NCI-H526 treated with DMSO at 0.1 percent for 48 hours (cell line): Measurements from ENCODE around the gene ANO3.
"Not testable (repeated sequence)": the region's sequence is repeated elsewhere in the genome, so short reads cannot be mapped to it uniquely, and the experiment has no call there.

Experiments used
- DNase-seq: peaks from one replicate; lab custom pipeline; 2025; lab: John Stamatoyannopoulos, UW

Gene ANO3

DNA sequence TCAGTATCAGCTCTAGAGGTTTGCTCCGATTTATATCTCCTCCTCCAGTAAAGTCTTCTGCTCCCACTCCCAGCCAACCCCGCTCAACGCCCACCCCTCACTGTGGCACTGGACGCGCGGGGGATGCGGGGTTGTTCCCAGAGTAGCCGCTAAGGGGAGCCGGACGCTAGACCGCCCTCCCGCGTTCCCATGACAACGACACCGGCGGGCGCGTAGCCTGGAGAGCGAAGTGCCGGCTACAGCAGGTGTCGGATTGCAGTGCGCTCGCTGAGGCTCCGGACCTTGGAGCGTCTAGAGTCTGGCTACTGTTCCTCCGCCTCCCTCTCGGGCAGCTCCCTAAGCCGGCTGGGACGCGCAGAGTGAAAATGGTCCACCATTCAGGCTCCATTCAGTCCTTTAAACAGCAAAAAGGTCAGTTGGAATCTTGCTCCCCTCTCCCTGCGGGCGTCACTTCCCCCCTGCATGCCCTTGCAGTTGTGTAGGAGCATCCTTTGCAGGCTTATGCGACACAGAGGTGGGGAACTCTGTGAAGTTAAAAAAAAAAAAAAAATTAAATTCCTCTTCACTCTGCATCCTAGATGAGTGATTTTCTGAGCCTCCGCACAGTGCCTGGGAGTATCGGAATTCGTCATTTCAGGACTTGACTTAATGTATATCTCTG lies at the start of gene ANO3:
Gene ANO3, plus strand, starts transcription at position 220 of the 661 bp plus-strand sequence. Its CDS starts 146 bp downstream, at position 366.
- peak; percentile 84 for DNase-seq

DNA sequence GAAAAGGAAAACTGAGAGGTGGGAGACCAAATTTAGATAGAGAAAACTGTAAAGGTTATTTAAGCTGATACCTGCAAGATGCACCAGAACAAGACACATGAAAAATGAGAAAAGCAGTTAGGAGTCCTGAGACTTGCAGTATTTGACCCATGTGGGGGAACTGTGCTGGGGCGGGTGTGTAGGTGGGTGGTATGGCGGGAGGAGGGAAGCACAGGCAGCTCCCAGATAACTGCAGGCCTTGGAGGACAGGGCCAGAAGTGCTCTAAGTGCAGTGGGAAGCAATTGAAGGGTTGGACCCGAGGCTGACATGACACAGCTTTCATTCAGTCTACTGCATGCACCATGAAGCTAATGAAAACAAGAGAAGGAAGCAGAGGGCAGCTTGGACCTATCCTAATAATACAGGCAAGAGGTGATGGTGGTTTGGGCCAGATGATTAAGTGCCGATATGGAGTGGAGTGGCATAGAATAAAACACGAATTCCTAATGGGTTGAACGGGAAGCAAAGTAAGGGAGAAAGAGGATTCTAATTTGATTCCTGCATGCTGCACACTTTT lies 48.0 kb upstream of the ANO3 start:
- DNase-seq: no peak

- DNase-seq: no peak
Observed at GRCh38 chr11:26285608-26286007, 46.3 kb upstream of the ANO3 start.

DNA sequence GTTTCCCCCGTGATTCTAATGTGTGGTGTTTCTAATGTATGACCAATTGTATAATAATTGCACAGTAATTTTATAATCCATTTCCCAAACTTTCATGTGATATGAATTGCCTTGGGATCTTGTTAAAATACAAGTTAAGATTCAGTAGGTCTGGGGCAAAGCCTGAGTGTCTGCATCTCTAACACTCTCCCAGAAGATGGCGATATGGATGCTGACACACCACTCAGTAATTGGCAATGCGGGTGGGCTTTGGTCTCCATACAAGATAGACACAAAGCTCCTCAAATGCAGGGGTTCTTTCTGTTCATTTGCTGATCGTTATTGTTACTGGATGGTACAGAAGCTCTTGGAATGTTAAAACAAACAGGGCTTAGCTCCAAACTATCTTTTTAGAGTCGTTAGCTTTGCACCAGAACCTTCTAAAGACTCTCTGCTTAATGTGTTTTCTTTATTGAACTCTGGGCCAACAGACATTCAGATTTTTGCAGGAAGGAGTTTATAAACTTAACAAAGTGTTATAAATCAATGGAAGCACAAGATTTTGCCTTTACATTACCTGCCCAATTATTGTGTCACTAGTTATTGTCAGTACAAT lies 45.4 kb upstream of the ANO3 start:
- DNase-seq: no peak

GRCh38 chr11:26287067-26287518 lies 44.8 kb upstream of the ANO3 start:
- no peak for DNase-seq

- peak; percentile 67 for DNase-seq
Observed at GRCh38 chr11:26297189-26297975, 34.5 kb upstream of the ANO3 start.

- DNase-seq: not testable (repeated sequence)
Observed at GRCh38 chr11:26316372-26316771, 15.6 kb upstream of the ANO3 start.

GRCh38 chr11:26319906-26320305 lies 12.0 kb upstream of the ANO3 start:
- DNase-seq: no peak

- DNase-seq: no peak
Observed at GRCh38 chr11:26321516-26321915, 10.4 kb upstream of the ANO3 start.

GRCh38 chr11:26322335-26323067 lies 9.4 kb upstream of the ANO3 start:
- no peak for DNase-seq

DNA sequence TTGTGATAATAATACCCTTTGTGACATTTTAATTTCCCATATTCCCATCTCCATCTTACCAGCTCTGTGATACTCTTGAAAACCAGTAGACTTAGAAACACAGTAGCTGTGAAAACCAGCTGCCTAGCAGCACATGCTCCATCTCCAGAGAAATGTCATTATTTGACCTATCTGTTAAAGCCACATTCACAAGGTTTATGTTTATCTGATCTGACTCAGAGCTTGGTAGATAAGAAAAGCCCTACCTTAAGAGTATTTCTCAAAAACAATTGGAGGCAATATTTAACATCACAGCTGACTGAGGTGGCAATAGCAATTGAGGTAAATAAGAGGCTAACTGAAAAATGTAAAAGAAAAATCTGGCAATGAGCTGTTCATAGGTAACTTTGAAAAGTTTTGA lies 8.1 kb upstream of the ANO3 start:
- DNase-seq: no peak

DNA sequence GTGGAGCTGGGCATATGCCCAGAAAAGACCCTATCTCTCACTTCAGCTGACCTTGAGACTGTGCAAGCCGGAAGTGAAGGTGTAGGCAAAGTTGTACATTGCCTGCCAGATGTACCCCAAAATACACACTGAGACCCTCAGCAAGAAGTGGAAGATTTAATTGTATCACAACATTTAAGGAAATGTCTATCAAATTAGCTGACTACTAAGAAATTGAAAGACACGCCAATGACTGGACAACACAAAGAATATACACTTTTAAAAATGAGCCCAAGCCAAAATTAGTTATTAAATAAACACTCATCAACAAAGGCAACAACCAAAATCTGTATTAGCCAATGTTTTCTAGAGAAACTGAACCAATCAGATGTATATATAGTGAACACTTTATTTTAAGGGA lies 7.7 kb upstream of the ANO3 start:
- DNase-seq: no peak

- peak; percentile 8 for DNase-seq
Observed at GRCh38 chr11:26326793-26327400, 5.0 kb upstream of the ANO3 start.

DNA sequence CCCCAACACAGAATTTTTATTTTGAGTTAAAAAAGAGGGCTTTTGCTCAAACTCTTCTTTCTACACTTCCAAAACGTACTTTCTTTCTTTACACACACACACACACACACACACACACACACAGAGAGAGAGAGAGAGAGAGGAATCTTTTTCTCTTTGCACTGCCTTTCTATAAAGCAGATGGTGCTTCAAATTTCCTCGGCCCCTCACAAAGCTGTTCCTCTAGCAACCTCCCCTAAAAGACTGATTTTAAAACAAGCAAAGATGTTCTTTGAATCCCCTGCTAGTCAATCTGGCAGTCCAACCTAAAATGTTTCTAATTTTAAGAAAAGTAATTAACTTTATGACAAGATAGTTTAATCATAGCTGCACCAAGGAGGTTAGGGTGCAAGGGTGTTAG lies 2.7 kb upstream of the ANO3 start:
- no peak for DNase-seq

- DNase-seq: no peak
Observed at GRCh38 chr11:26330262-26330661, 1.7 kb upstream of the ANO3 start.

GRCh38 chr11:26332572-26332915 lies 614 bp downstream of the ANO3 start:
- no peak for DNase-seq

DNA sequence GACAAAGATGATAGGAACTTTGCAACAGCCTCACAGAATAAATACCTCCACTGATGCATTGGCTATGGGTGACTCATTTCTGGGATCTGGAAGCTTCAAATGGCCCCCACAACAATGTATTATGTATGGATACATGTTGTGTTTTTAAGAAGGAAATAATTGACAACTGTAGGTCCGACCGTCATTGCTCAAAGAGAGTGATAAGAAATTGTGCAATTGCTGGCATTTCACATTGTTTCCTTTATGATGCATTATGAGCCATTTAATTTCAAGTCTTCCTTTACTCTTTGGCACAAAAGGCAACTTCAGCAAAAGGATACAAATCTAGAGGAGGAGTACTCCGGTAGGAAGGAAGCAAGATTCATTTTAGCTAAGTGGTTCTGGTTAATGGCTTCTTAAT lies 2.0 kb downstream of the ANO3 start:
- no peak for DNase-seq

DNA sequence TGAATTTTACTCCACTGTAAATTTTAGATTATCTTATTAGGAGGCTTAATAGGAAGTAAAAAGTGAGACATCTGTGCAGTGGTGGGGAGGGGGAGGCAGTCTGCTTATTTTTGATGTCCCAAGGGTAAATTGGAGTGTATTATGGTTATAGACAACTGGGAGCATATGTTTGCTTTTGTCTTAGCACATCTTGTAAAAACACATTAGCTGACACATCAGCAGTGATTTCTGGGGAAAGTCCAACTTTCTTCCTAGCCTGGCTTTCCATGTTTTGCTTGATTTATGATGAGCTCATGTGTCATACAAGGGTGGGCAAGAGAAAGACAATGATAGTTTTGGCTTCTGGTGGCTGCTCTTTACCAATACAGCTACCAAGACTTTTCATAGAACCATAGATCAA lies 4.0 kb downstream of the ANO3 start:
- DNase-seq: no peak

GRCh38 chr11:26344647-26345046 lies 12.7 kb downstream of the ANO3 start:
- no peak for DNase-seq

- DNase-seq: no peak
Observed at GRCh38 chr11:26348776-26349175, 16.8 kb downstream of the ANO3 start.

GRCh38 chr11:26350002-26350401 lies 18.1 kb downstream of the ANO3 start:
- no peak for DNase-seq

DNA sequence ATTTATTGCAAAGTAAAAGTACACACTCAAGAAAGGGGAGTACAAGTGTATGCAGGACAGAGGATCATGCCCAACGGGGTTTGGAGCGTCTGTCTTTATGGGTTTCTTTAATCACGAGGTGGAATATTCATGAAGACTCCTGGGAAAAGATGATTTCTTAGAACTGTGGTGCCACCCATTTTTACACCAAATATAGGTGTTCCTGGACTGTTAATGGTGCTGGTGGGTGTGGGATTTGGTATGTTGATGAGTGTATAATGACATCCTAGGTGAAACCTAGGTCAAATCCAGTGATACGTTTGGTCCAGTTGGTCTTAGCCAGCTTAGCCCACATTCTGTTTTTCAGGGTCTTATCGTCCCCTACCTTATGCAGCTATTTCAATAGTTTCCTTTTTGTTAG lies 21.1 kb downstream of the ANO3 start:
- no peak for DNase-seq
